ENCODE results near the gene FITM1.

The FITM1 gene

DNA sequence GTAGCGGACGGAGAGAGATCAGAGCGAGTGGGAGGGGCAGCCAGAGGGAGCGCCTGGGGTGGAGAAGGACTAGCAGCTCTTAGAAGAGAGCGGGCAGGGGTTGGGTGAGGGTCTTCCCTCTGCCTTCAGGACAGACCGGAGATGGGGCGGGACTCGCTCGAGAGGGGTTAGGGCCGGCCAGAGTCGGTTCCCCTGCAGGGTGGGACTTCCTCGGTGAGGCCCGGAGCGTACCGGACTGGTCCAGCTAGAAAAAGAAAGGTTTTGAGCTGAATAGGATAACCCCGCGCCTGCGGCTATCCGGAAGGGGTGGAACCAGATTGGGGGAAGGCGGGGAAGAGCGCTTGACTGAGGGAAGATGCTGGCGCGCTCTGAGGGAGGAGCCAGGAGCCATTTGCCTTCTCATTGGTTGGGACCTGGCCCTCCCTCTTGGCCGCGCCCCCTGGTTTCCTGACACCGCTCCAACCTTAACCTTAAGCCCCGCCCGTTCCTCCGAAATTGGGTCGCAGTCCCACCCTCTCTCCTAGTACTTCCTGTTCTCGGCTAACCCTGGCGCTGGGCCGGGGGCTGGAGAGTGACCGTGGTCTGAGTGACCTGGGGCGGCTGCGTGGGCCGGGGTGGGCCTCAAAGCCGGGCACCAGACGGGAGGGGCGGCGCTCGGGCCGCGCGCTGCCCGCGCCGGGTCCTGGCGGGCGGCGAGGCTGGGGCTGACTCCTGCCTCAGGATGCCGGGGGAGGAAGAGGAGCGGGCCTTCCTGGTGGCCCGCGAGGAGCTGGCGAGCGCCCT is 16.7 kb downstream of the FITM1 start, which contains the start of gene RNF31:
Gene RNF31, plus strand, starts transcription at position 521 of the 783 bp plus-strand sequence. Its CDS starts 201 bp downstream, at position 722.
- H3K4me3 ChIP-seq (ENCODE audit: low read depth in 1 of 2, low read length in 2 of 2) = peak within 1 kb of the TSS; percentile 77 to 100
- peaks cover 41 to 57% of the 10 kb centered on the region in 2 donors for H3K36me3 ChIP-seq (ENCODE audit: control insufficient read depth in 1 of 2, insufficient read depth in 2 of 2, low read length in 2 of 2)
- no peaks in the 10 kb centered on the region for H3K9me3 ChIP-seq (ENCODE audit: control insufficient read depth in 1 of 2, low read length in 2 of 2)
- H3K27me3 ChIP-seq (ENCODE audit: control insufficient read depth in 1 of 2, insufficient read depth in 2 of 2, low read length in 2 of 2) = no peaks in the 10 kb centered on the region
- H3K9ac ChIP-seq (ENCODE audit: low read depth in 1 of 2, low read length in 2 of 2) = peak within 1 kb of the TSS; percentile 94 to 95
- peak within 1 kb of the TSS; percentile 94 for H3K27ac ChIP-seq (ENCODE audit: low read depth, low read length)
- H3K4me1 ChIP-seq (ENCODE audit: control insufficient read depth in 1 of 2, insufficient read depth in 2 of 2, low read length in 2 of 2) = peaks cover 47% of the 10 kb centered on the region in 2 donors

GRCh38 chr14:24147761-24148428 is 17.4 kb downstream of the FITM1 start:
- Histone ChIP-seq H3K9ac (ENCODE audit: low read depth in 1 of 2, low read length in 2 of 2) (peak overlapping the region; percentile 84 to 94), H3K27me3 (ENCODE audit: control insufficient read depth in 1 of 2, insufficient read depth in 2 of 2, low read length in 2 of 2) (no peaks in the 10 kb centered on the region), H3K4me3 (ENCODE audit: low read depth in 1 of 2, low read length in 2 of 2) (peak overlapping the region; percentile 77 to 100), H3K36me3 (ENCODE audit: control insufficient read depth in 1 of 2, insufficient read depth in 2 of 2, low read length in 2 of 2) (peaks cover 41 to 60% of the 10 kb centered on the region in 2 donors), H3K4me1 (ENCODE audit: control insufficient read depth in 1 of 2, insufficient read depth in 2 of 2, low read length in 2 of 2) (peaks cover 41 to 43% of the 10 kb centered on the region in 2 donors), H3K9me3 (ENCODE audit: control insufficient read depth in 1 of 2, low read length in 2 of 2) (no peaks in the 10 kb centered on the region), H3K27ac (ENCODE audit: low read depth, low read length) (peak overlapping the region; percentile 46)

DNA sequence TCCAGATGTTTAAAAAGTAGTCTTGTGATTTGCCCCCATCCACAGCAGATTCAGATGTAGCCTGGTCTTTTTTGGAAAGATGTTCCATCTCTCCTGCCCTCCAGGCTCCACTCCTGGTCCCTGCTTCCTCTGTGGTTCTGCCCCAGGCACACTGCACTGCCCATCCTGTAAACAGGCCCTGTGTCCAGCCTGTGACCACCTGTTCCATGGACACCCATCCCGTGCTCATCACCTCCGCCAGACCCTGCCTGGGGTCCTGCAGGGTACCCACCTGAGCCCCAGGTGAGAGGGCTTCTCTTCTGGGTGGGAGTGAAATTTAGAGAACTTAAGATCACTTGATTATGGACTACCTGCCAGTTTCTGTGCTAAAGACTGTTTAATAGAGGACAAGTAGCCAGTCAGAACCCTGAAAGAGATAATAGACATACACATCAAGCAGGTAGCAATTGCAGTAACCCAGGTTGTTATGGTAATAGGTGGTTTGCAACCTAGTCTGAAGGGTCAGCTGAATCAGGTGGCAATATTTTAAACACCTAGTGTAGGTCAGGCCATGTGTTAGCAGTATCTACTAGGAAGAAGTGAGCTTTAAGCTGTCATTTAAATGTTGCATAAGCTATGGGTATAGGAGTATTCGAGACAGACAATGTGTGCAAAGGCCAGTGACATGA is 19.0 kb downstream of the FITM1 start:
- no peak overlapping the region for H3K27ac ChIP-seq (ENCODE audit: low read depth, low read length)
- peak overlapping the region in 1 of 2 donors; percentile 16 for H3K9ac ChIP-seq (ENCODE audit: low read depth in 1 of 2, low read length in 2 of 2)
- H3K27me3 ChIP-seq (ENCODE audit: control insufficient read depth in 1 of 2, insufficient read depth in 2 of 2, low read length in 2 of 2) = no peaks in the 10 kb centered on the region
- H3K4me3 ChIP-seq (ENCODE audit: low read depth in 1 of 2, low read length in 2 of 2) = no peak overlapping the region
- H3K4me1 ChIP-seq (ENCODE audit: control insufficient read depth in 1 of 2, insufficient read depth in 2 of 2, low read length in 2 of 2) = peaks cover 26 to 28% of the 10 kb centered on the region in 2 donors
- H3K9me3 ChIP-seq (ENCODE audit: control insufficient read depth in 1 of 2, low read length in 2 of 2) = no peaks in the 10 kb centered on the region
- peaks cover 31 to 47% of the 10 kb centered on the region in 2 donors for H3K36me3 ChIP-seq (ENCODE audit: control insufficient read depth in 1 of 2, insufficient read depth in 2 of 2, low read length in 2 of 2)

DNA sequence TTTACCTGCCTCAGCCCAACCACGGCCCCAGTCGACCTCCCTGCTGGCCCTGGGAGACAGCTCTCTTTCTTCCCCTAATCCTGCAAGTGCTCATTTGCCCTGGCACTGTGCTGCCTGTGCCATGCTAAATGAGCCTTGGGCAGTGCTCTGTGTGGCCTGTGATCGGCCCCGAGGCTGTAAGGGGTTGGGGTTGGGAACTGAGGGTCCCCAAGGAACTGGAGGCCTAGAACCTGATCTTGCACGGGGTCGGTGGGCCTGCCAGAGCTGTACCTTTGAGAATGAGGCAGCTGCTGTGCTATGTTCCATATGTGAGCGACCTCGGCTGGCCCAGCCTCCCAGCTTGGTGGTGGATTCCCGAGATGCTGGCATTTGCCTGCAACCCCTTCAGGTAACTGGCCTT is 19.6 kb downstream of the FITM1 start:
- peaks cover 20 to 21% of the 10 kb centered on the region in 2 donors for H3K4me1 ChIP-seq (ENCODE audit: control insufficient read depth in 1 of 2, insufficient read depth in 2 of 2, low read length in 2 of 2)
- peaks cover 30 to 47% of the 10 kb centered on the region in 2 donors for H3K36me3 ChIP-seq (ENCODE audit: control insufficient read depth in 1 of 2, insufficient read depth in 2 of 2, low read length in 2 of 2)
- H3K27ac ChIP-seq (ENCODE audit: low read depth, low read length) = no peak overlapping the region
- H3K9me3 ChIP-seq (ENCODE audit: control insufficient read depth in 1 of 2, low read length in 2 of 2) = no peaks in the 10 kb centered on the region
- H3K27me3 ChIP-seq (ENCODE audit: control insufficient read depth in 1 of 2, insufficient read depth in 2 of 2, low read length in 2 of 2) = no peaks in the 10 kb centered on the region
- H3K4me3 ChIP-seq (ENCODE audit: low read depth in 1 of 2, low read length in 2 of 2) = no peak overlapping the region
- peak overlapping the region in 1 of 2 donors; percentile 16 for H3K9ac ChIP-seq (ENCODE audit: low read depth in 1 of 2, low read length in 2 of 2)

GRCh38 chr14:24150567-24150966 is 20.1 kb downstream of the FITM1 start:
- H3K4me3 ChIP-seq (ENCODE audit: low read depth in 1 of 2, low read length in 2 of 2) = no peak overlapping the region
- no peaks in the 10 kb centered on the region for H3K27me3 ChIP-seq (ENCODE audit: control insufficient read depth in 1 of 2, insufficient read depth in 2 of 2, low read length in 2 of 2)
- H3K9ac ChIP-seq (ENCODE audit: low read depth in 1 of 2, low read length in 2 of 2) = no peak overlapping the region
- no peaks in the 10 kb centered on the region for H3K9me3 ChIP-seq (ENCODE audit: control insufficient read depth in 1 of 2, low read length in 2 of 2)
- peaks cover 35 to 52% of the 10 kb centered on the region in 2 donors for H3K36me3 ChIP-seq (ENCODE audit: control insufficient read depth in 1 of 2, insufficient read depth in 2 of 2, low read length in 2 of 2)
- peaks cover 15 to 16% of the 10 kb centered on the region in 2 donors for H3K4me1 ChIP-seq (ENCODE audit: control insufficient read depth in 1 of 2, insufficient read depth in 2 of 2, low read length in 2 of 2)
- no peak overlapping the region for H3K27ac ChIP-seq (ENCODE audit: low read depth, low read length)

- Histone ChIP-seq H3K4me3 (ENCODE audit: low read depth in 1 of 2, low read length in 2 of 2) (no peak overlapping the region), H3K4me1 (ENCODE audit: control insufficient read depth in 1 of 2, insufficient read depth in 2 of 2, low read length in 2 of 2) (peaks cover 11 to 12% of the 10 kb centered on the region in 2 donors), H3K27ac (ENCODE audit: low read depth, low read length) (no peak overlapping the region), H3K9ac (ENCODE audit: low read depth in 1 of 2, low read length in 2 of 2) (no peak overlapping the region), H3K27me3 (ENCODE audit: control insufficient read depth in 1 of 2, insufficient read depth in 2 of 2, low read length in 2 of 2) (no peaks in the 10 kb centered on the region), H3K9me3 (ENCODE audit: control insufficient read depth in 1 of 2, low read length in 2 of 2) (no peaks in the 10 kb centered on the region), H3K36me3 (ENCODE audit: control insufficient read depth in 1 of 2, insufficient read depth in 2 of 2, low read length in 2 of 2) (peaks cover 39 to 56% of the 10 kb centered on the region in 2 donors)
Measured at GRCh38 chr14:24150993-24151392, 20.5 kb downstream of the FITM1 start.

DNA sequence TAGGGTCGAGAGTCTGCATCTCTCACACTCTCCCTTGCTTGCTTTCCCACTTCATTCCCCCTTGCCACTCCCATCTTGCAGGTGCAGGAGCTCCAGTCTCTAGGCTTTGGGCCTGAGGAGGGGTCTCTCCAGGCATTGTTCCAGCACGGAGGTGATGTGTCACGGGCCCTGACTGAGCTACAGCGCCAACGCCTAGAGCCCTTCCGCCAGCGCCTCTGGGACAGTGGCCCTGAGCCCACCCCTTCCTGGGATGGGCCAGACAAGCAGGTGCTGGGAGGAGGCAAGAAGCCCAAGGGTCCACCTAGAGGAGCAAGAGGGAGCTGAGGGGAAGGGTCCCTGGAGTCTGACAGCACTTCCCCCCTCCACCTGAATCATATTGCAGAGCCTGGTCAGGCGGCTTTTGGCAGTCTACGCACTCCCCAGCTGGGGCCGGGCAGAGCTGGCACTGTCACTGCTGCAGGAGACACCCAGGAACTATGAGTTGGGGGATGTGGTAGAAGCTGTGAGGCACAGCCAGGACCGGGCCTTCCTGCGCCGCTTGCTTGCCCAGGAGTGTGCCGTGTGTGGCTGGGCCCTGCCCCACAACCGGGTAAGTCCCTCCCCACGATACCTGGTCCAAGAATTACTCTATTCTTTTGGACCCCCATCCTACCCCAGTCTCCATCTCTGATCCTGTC is 21.1 kb downstream of the FITM1 start:
- Histone ChIP-seq H3K36me3 (ENCODE audit: control insufficient read depth in 1 of 2, insufficient read depth in 2 of 2, low read length in 2 of 2) (peaks cover 40 to 62% of the 10 kb centered on the region in 2 donors), H3K9me3 (ENCODE audit: control insufficient read depth in 1 of 2, low read length in 2 of 2) (no peaks in the 10 kb centered on the region), H3K27ac (ENCODE audit: low read depth, low read length) (no peak overlapping the region), H3K9ac (ENCODE audit: low read depth in 1 of 2, low read length in 2 of 2) (no peak overlapping the region), H3K4me1 (ENCODE audit: control insufficient read depth in 1 of 2, insufficient read depth in 2 of 2, low read length in 2 of 2) (peaks cover 11 to 12% of the 10 kb centered on the region in 2 donors), H3K4me3 (ENCODE audit: low read depth in 1 of 2, low read length in 2 of 2) (no peak overlapping the region), H3K27me3 (ENCODE audit: control insufficient read depth in 1 of 2, insufficient read depth in 2 of 2, low read length in 2 of 2) (no peaks in the 10 kb centered on the region)

DNA sequence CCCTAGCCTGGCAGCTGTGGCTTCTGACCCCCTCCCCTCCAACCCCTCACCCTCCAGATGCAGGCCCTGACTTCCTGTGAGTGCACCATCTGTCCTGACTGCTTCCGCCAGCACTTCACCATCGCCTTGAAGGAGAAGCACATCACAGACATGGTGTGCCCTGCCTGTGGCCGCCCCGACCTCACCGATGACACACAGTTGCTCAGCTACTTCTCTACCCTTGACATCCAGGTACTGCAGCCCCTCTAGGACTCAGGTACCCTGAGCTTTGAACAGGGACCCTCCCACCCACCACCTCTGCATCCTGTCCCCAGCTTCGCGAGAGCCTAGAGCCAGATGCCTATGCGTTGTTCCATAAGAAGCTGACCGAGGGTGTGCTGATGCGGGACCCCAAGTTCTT is 24.6 kb downstream of the FITM1 start:
- no peak overlapping the region for H3K9ac ChIP-seq (ENCODE audit: low read depth in 1 of 2, low read length in 2 of 2)
- no peaks in the 10 kb centered on the region for H3K9me3 ChIP-seq (ENCODE audit: control insufficient read depth in 1 of 2, low read length in 2 of 2)
- H3K27me3 ChIP-seq (ENCODE audit: control insufficient read depth in 1 of 2, insufficient read depth in 2 of 2, low read length in 2 of 2) = no peaks in the 10 kb centered on the region
- H3K4me3 ChIP-seq (ENCODE audit: low read depth in 1 of 2, low read length in 2 of 2) = no peak overlapping the region
- no peak overlapping the region for H3K27ac ChIP-seq (ENCODE audit: low read depth, low read length)
- peaks cover 51 to 76% of the 10 kb centered on the region in 2 donors for H3K36me3 ChIP-seq (ENCODE audit: control insufficient read depth in 1 of 2, insufficient read depth in 2 of 2, low read length in 2 of 2)
- H3K4me1 ChIP-seq (ENCODE audit: control insufficient read depth in 1 of 2, insufficient read depth in 2 of 2, low read length in 2 of 2) = no peaks in the 10 kb centered on the region

- H3K27ac ChIP-seq (ENCODE audit: low read depth, low read length) = no peak overlapping the region
- H3K36me3 ChIP-seq (ENCODE audit: control insufficient read depth in 1 of 2, insufficient read depth in 2 of 2, low read length in 2 of 2) = peaks cover 43 to 64% of the 10 kb centered on the region in 2 donors
- H3K9ac ChIP-seq (ENCODE audit: low read depth in 1 of 2, low read length in 2 of 2) = no peak overlapping the region
- H3K27me3 ChIP-seq (ENCODE audit: control insufficient read depth in 1 of 2, insufficient read depth in 2 of 2, low read length in 2 of 2) = no peaks in the 10 kb centered on the region
- no peak overlapping the region for H3K4me3 ChIP-seq (ENCODE audit: low read depth in 1 of 2, low read length in 2 of 2)
- no peaks in the 10 kb centered on the region for H3K9me3 ChIP-seq (ENCODE audit: control insufficient read depth in 1 of 2, low read length in 2 of 2)
- H3K4me1 ChIP-seq (ENCODE audit: control insufficient read depth in 1 of 2, insufficient read depth in 2 of 2, low read length in 2 of 2) = peaks cover 9 to 10% of the 10 kb centered on the region in 2 donors
Measured at GRCh38 chr14:24156840-24157239, 26.4 kb downstream of the FITM1 start.

Data from duodenal mucosa (tissue), 2 donors.